ENCODE results near the gene TMEM176A. TPM values are rescaled to one million over a fixed set of nuclear protein-coding genes. Genes with fewer than 3 reads are reported as not detected.

TMEM176A gene
- polyA plus RNA-seq, 1 donor from 2014 or later, result not detected

GRCh38 chr7:150799741-150800580, 608 bp upstream of the TMEM176A start, which contains the start of gene TMEM176B (continued):
- TF ChIP-seq REST (IDR thresholded peaks at IDR 0.05; ENCODE audit: borderline replicate concordance), result no peak

GRCh38 chr7:150801242-150801945, 825 bp downstream of the TMEM176A start:
- Histone ChIP-seq H3K9ac (ENCODE audit: low read length) (no peak overlapping the region), H4K20me1 (ENCODE audit: insufficient read depth) (no peaks in the 10 kb centered on the region), H3K27ac (ENCODE audit: low read length) (no peak overlapping the region), H3K79me2 (replicated peaks; ENCODE audit: insufficient read depth, low read length) (no peaks in the 10 kb centered on the region), H3K9me2 (ENCODE audit: insufficient read depth, low read length) (no peaks in the 10 kb centered on the region), H2AFZ (ENCODE audit: low read depth, low read length) (no peak overlapping the region), H3K4me3 (ENCODE audit: low read length) (no peak overlapping the region), H3K27me3 (ENCODE audit: insufficient read depth, low read depth, low read length) (peaks cover 40% of the 10 kb centered on the region), H3K4me2 (ENCODE audit: low read length) (no peak overlapping the region), H3F3A (ENCODE audit: insufficient read depth, low read length, poor library complexity, severe bottlenecking) (no peaks in the 10 kb centered on the region), H3K9me3 (ENCODE audit: low read length) (no peaks in the 10 kb centered on the region), H3K36me3 (ENCODE audit: insufficient read depth, low read length) (no peaks in the 10 kb centered on the region)
- no peak for TF ChIP-seq TAF1 (IDR thresholded peaks at IDR 0.05; ENCODE audit: low read depth)
- no peak for TF ChIP-seq EP300 (conservative IDR thresholded peaks at IDR 0.05; ENCODE audit: poor library complexity, severe bottlenecking)
- no peak for TF ChIP-seq MXI1 (conservative IDR thresholded peaks at IDR 0.05; ENCODE audit: poor library complexity, severe bottlenecking)
- TF ChIP-seq REST (IDR thresholded peaks at IDR 0.05; ENCODE audit: borderline replicate concordance), result no peak
- TF ChIP-seq RAD21 (conservative IDR thresholded peaks at IDR 0.05), result no peak
- no peak for TF ChIP-seq CTCF (IDR thresholded peaks at IDR 0.05; ENCODE audit: poor library complexity, severe bottlenecking)
- TF ChIP-seq EZH2 (IDR thresholded peaks at IDR 0.05; ENCODE audit: borderline replicate concordance, insufficient read depth, low read length, poor library complexity, severe bottlenecking), result no peak
- no peak for TF ChIP-seq POLR2AphosphoS5 (IDR thresholded peaks at IDR 0.05)
- TF ChIP-seq SMC3 (conservative IDR thresholded peaks at IDR 0.05; ENCODE audit: poor library complexity), result no peak
